Parathyroid adenoma (tissue), 2 donors: Measurements from ENCODE around the gene HRAS.
A peak's percentile ranks its signal among the peaks of the same experiment; 100 is the strongest.

Source experiments
- H2AFZ ChIP-seq: fragments of 300-600 bp; sonication (generic); one replicate; pipeline ENCODE4 v1.7.0; 2017; ENCODE audit warnings: antibody characterized with exemption, mild to moderate bottlenecking
- H3K27ac ChIP-seq: fragments of 300-600 bp; sonication (generic); one replicate; pipeline ENCODE4 v1.7.0; 2017
- H3K27me3 ChIP-seq: fragments of 300-600 bp; sonication (generic); one replicate; pipeline ENCODE4 v1.7.0; 2017; ENCODE audit warnings: low read length; ENCODE audit not compliant: control insufficient read depth, insufficient read depth
- H3K36me3 ChIP-seq: fragments of 300-600 bp; sonication (generic); one replicate; pipeline ENCODE4 v1.7.0; 2017; ENCODE audit warnings: low read length; ENCODE audit not compliant: control insufficient read depth, insufficient read depth
- H3K4me1 ChIP-seq: fragments of 300-600 bp; sonication (generic); one replicate; pipeline ENCODE4 v1.7.0; 2017; ENCODE audit warnings: control low read depth
- H3K4me2 ChIP-seq: fragments of 300-600 bp; sonication (generic); one replicate; pipeline ENCODE4 v1.7.0; 2017; ENCODE audit warnings: low read length
- H3K4me3 ChIP-seq: fragments of 300-600 bp; sonication (generic); one replicate; pipeline ENCODE4 v1.7.0; 2017; ENCODE audit warnings: low read depth, low read length
- H3K79me2 ChIP-seq: fragments of 300-600 bp; sonication (generic); one replicate; pipeline ENCODE4 v1.7.0; 2017; ENCODE audit warnings: control low read depth
- H3K9ac ChIP-seq: fragments of 300-600 bp; sonication (generic); one replicate; pipeline ENCODE4 v1.7.0; 2017; ENCODE audit warnings: mild to moderate bottlenecking
- H3K9me3 ChIP-seq: fragments of 300-600 bp; sonication (generic); one replicate; pipeline ENCODE4 v1.7.0; 2017; ENCODE audit warnings: low read length; ENCODE audit not compliant: control insufficient read depth
- TF ChIP-seq, protein P1 (sequence below): fragments of 300-600 bp; sonication (generic); IDR thresholded peaks from one replicate; pipeline ENCODE4 v1.7.0; 2017; ENCODE audit warnings: antibody characterized with exemption, mild to moderate bottlenecking
- donor health status: primary hyperparathyroidism.

The HRAS gene

DNA sequence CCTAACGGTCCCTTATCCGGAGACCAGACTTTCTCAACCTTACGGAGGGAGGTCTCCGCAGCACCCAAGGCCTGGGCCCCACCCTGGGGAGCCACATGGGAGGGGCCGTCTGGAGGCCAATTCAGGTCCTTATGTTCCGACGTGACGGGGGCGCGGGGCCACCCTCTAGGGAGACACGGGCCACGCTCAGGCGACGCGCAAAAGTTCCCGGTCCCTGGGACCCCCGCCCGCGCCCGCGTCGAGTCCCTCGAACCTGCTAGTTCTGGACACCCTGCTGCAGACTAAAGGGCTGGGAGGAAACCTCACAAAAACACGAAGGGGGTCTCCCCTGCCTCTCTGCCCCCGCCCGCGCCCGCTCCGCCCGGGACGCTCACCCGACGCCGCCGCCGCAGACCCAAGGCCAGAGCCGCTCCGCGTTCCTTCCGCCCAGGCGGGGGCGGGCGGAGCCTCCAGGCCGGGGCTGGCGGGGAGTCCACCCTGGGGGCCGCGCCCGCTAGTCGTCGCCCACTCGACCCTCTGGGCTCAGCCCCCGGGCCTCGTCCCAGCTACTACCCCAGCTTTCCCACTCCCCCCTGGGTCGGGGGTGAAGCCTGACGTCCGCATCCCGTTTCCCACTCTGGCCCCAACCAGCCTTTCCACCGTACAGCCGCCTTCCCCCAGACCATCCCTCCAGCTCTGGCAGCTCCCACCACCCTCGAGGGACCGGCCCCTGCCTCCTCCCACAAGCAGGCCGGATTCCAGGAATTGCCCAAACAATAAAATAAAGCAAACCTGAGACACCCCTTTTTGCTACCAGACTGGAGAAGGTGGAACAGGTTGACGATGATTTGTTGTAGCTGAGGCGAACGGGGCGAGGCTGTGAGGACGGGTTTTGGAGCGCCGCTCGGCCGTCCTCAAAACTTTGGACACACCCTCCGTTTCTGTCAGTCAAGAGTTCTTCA is 31.1 kb downstream of the HRAS start:
- no peaks in the 10 kb centered on the region for H3K4me1 ChIP-seq
- no peaks in the 10 kb centered on the region for H3K9me3 ChIP-seq
- no peak overlapping the region for H2AFZ ChIP-seq

DNA sequence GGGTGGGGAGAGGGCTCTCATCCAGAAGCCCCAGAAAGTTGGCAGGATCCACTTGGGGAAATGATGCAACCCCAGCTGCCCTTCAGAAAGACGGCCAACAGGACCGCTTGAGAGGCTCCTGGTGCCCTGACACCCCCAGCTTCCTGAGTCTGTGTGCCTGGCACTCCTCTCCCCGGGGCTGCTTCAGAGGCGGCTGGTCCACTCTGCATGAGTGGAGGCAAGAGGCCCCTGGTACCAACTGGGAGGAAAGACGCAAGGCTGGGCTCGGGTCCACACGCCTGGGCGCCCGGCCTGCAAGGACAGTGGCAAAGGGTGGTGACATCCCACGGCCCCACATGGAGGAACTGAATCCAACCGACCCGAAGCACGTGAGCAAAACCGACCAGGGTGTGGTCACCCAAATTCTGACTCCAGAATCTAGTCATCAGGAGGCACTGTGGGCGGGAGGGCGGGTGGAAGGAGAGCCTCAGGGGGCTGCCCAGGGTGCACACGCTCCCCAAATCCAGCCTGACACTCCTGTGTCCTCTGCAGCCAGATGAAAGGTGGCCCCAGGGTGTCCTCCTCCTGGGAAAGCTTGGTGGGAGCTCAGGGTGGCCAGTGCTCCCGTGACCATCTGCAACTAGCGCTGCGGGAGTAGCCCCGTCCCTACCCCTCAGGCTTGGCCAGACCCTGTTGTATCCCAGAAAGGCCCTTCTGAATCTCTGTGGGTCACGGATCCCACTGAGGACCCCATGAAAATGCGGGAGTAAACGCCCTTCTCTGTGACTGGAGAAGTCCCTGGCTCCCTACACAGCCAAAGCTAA is 32.0 kb downstream of the HRAS start:
- Histone ChIP-seq H3K4me1 (peaks cover 8% of the 10 kb centered on the region), H3K79me2 (peaks cover 12% of the 10 kb centered on the region), H3K9me3 (no peaks in the 10 kb centered on the region), H3K27me3 (no peaks in the 10 kb centered on the region), H3K4me2 (no peak overlapping the region), H2AFZ (no peak overlapping the region), H3K27ac (no peak overlapping the region), H3K36me3 (no peaks in the 10 kb centered on the region), H3K4me3 (no peak overlapping the region), H3K9ac (no peak overlapping the region)
- TF ChIP-seq, protein P1, sequence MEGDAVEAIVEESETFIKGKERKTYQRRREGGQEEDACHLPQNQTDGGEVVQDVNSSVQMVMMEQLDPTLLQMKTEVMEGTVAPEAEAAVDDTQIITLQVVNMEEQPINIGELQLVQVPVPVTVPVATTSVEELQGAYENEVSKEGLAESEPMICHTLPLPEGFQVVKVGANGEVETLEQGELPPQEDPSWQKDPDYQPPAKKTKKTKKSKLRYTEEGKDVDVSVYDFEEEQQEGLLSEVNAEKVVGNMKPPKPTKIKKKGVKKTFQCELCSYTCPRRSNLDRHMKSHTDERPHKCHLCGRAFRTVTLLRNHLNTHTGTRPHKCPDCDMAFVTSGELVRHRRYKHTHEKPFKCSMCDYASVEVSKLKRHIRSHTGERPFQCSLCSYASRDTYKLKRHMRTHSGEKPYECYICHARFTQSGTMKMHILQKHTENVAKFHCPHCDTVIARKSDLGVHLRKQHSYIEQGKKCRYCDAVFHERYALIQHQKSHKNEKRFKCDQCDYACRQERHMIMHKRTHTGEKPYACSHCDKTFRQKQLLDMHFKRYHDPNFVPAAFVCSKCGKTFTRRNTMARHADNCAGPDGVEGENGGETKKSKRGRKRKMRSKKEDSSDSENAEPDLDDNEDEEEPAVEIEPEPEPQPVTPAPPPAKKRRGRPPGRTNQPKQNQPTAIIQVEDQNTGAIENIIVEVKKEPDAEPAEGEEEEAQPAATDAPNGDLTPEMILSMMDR, result no peak

More for the DNA sequence above, 31.1 kb downstream of the HRAS start:
- Histone ChIP-seq H3K9ac (no peak overlapping the region), H3K4me2 (peak overlapping the region; percentile 31), H3K27ac (no peak overlapping the region), H3K27me3 (no peaks in the 10 kb centered on the region), H3K36me3 (no peaks in the 10 kb centered on the region), H3K79me2 (peaks cover 12% of the 10 kb centered on the region), H3K4me3 (peak overlapping the region; percentile 9)
- TF ChIP-seq, protein P1, result no peak

DNA sequence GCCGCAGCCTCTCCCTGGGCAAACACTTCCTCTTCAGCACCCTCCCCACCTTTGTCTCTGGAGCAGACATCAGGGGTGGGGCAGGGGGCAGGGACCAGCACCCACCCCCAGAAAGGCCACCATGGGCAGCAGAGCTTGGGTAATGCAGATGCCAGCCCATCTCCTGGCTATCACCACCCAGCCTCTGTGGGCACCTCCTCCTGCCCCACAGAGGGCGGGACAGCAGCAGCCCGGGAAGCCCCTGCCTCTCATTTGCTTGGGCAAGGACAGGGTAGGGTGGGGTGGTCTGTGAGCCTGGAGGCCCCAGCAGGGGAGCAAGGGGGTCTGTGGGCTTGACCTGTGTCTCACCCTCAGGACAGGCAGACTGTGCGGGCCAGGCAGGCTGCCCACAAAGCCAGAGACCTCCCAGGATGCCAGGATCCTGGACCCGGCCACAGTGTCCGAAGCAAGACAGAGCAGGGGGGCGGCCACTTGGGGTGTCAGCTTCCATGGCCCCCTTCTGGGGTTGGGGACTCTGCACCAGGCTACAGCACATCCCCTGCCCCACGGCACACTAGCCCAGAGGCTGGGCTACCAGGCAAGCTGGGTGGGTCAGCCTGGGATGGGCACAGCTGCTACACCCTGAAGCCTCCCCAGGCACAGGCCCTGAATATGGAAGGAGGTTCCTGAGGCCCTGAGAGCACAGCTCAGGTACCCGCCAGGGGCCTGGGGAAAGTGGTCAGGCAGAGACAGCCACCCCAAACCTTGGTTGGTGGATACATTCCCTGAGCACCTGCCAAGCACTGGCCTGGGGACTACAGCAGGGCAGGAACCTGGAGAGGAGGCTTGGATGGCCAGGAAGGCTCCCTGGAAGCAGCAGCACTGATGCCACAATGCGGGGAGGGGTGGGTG is 32.8 kb downstream of the HRAS start:
- H3K27me3 ChIP-seq, result no peaks in the 10 kb centered on the region
- no peaks in the 10 kb centered on the region for H3K9me3 ChIP-seq
- peaks cover 12% of the 10 kb centered on the region for H3K79me2 ChIP-seq
- H3K4me1 ChIP-seq, result peaks cover 12% of the 10 kb centered on the region
- no peaks in the 10 kb centered on the region for H3K36me3 ChIP-seq
- no peak overlapping the region for H3K27ac ChIP-seq
- TF ChIP-seq, protein P1, result no peak
- H3K4me2 ChIP-seq, result no peak overlapping the region
- H3K9ac ChIP-seq, result no peak overlapping the region
- no peak overlapping the region for H2AFZ ChIP-seq
- H3K4me3 ChIP-seq, result no peak overlapping the region

DNA sequence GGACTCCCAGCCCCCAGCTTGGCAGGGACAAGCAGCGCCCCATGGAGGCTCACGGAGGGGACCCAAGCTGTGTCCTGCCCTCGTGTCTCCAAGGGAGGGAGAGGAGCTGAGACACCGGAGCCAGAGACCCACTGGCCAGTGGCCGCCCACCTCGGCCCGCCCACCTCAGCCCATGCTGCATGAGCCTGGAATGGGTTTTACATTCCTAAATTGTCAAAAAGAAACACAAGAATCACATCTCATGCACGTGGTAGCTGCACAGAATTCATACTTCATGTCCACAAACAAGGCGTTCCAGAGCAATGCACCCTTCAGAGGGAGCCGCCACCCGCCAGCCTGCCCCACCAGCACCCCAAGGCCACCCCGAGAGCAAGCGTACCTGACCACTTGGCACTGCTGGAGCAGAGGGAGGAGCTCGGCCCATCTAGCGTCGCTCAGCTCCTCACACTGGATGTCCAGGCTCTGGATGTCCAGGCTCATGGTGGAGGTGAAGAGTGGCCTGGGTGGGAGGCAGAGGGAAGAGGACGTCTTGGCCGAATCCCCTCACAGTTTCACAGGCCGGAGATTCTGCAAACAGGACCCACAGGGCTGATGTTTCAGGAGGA is 33.6 kb downstream of the HRAS start:
- Histone ChIP-seq H3K27ac (no peak overlapping the region), H3K4me3 (no peak overlapping the region), H3K36me3 (no peaks in the 10 kb centered on the region), H3K79me2 (peaks cover 12% of the 10 kb centered on the region), H3K4me1 (peaks cover 18% of the 10 kb centered on the region), H2AFZ (no peak overlapping the region), H3K4me2 (no peak overlapping the region), H3K9ac (no peak overlapping the region), H3K27me3 (no peaks in the 10 kb centered on the region), H3K9me3 (no peaks in the 10 kb centered on the region)
- TF ChIP-seq, protein P1, result no peak
